GM12873 (cell line): ENCODE results near the gene XPO4.

Experiments used
- CTCF ChIP-seq: IDR thresholded peaks from 2 replicates; pipeline ENCODE4 v1.5.1; 2012; ENCODE audit warnings: low read depth, mild to moderate bottlenecking, moderate library complexity, low read length, control low read depth; ENCODE audit not compliant: insufficient read depth; ENCODE audit errors: missing control alignments

XPO4 gene

GRCh38 chr13:20848203-20848602 is 54.3 kb downstream of the XPO4 start:
- TF ChIP-seq CTCF, result no peak

GRCh38 chr13:20847296-20847695 is 55.2 kb downstream of the XPO4 start:
- TF ChIP-seq CTCF, result no peak

- no peak for TF ChIP-seq CTCF
Observed at GRCh38 chr13:20843166-20843565, 59.4 kb downstream of the XPO4 start.

- no peak for TF ChIP-seq CTCF
Observed at GRCh38 chr13:20840568-20840967, 62.0 kb downstream of the XPO4 start.

GRCh38 chr13:20833900-20834679 is 68.5 kb downstream of the XPO4 start:
- TF ChIP-seq CTCF, result no peak

GRCh38 chr13:20832861-20833260 is 69.7 kb downstream of the XPO4 start:
- no peak for TF ChIP-seq CTCF

- TF ChIP-seq CTCF, result no peak
Observed at GRCh38 chr13:20831933-20832332, 70.6 kb downstream of the XPO4 start.

- TF ChIP-seq CTCF, result no peak
Observed at GRCh38 chr13:20831254-20831653, 71.3 kb downstream of the XPO4 start.
